ENCODE results near the gene ABHD1.

Gene ABHD1

GRCh38 chr2:27094353-27094984, 29.1 kb upstream of the ABHD1 start:
- no peak for TF ChIP-seq CTCF (IDR thresholded peaks at IDR 0.05; ENCODE audit: control insufficient read depth, extremely low read depth, insufficient read depth)
- no peak for DNase-seq (ENCODE audit: low read depth)
- H3K4me3 ChIP-seq (ENCODE audit: low read depth, low read length): no peak overlapping the region

- H3K4me3 ChIP-seq (ENCODE audit: low read depth, low read length): no peak overlapping the region
- no peak for DNase-seq (ENCODE audit: low read depth)
- no peak for TF ChIP-seq CTCF (IDR thresholded peaks at IDR 0.05; ENCODE audit: control insufficient read depth, extremely low read depth, insufficient read depth)
Observed at GRCh38 chr2:27095427-27095744, 28.2 kb upstream of the ABHD1 start.

- no peak overlapping the region for H3K4me3 ChIP-seq (ENCODE audit: low read depth, low read length)
- DNase-seq (ENCODE audit: low read depth): no peak
- no peak for TF ChIP-seq CTCF (IDR thresholded peaks at IDR 0.05; ENCODE audit: control insufficient read depth, extremely low read depth, insufficient read depth)
Observed at GRCh38 chr2:27095745-27096651, 27.6 kb upstream of the ABHD1 start.

GRCh38 chr2:27096748-27097297, 26.8 kb upstream of the ABHD1 start:
- no peak for DNase-seq (ENCODE audit: low read depth)
- no peak for TF ChIP-seq CTCF (IDR thresholded peaks at IDR 0.05; ENCODE audit: control insufficient read depth, extremely low read depth, insufficient read depth)
- H3K4me3 ChIP-seq (ENCODE audit: low read depth, low read length): no peak overlapping the region

GRCh38 chr2:27097341-27097740, 26.3 kb upstream of the ABHD1 start:
- TF ChIP-seq CTCF (IDR thresholded peaks at IDR 0.05; ENCODE audit: control insufficient read depth, extremely low read depth, insufficient read depth): no peak
- no peak for DNase-seq (ENCODE audit: low read depth)
- no peak overlapping the region for H3K4me3 ChIP-seq (ENCODE audit: low read depth, low read length)

- no peak for DNase-seq (ENCODE audit: low read depth)
- no peak for TF ChIP-seq CTCF (IDR thresholded peaks at IDR 0.05; ENCODE audit: control insufficient read depth, extremely low read depth, insufficient read depth)
- H3K4me3 ChIP-seq (ENCODE audit: low read depth, low read length): no peak overlapping the region
Observed at GRCh38 chr2:27099334-27099955, 24.2 kb upstream of the ABHD1 start.
